Choroid plexus epithelial cell (primary cell): ENCODE measurements around the gene SCG3.

ENCODE experiments used
- DNase-seq: peaks from one replicate; pipeline ENCODE4 v3.0.0-alpha.2; 2010; ENCODE audit warnings: low read depth
- H3K4me3 ChIP-seq: 2 replicates; pipeline ENCODE4 v1.5.1; 2011; ENCODE audit warnings: low read depth, mild to moderate bottlenecking, control low read depth, low read length, moderate library complexity
- CTCF ChIP-seq: conservative IDR thresholded peaks from 2 replicates; pipeline ENCODE4 v1.5.1; 2011; ENCODE audit warnings: low read depth, mild to moderate bottlenecking, control low read depth, inconsistent platforms, low read length, moderate library complexity

SCG3 gene

GRCh38 chr15:51757450-51757849, 76.1 kb downstream of the SCG3 start:
- no peak overlapping the region for H3K4me3 ChIP-seq
- TF ChIP-seq CTCF = no peak
- DNase-seq = no peak

- H3K4me3 ChIP-seq = no peak overlapping the region
- DNase-seq = peak; percentile 66
- no peak for TF ChIP-seq CTCF
These were observed 77.3 kb downstream of the SCG3 start for GRCh38 chr15:51758645-51759044.

- H3K4me3 ChIP-seq = no peak overlapping the region
- TF ChIP-seq CTCF = peak; percentile 54
- DNase-seq = peak; percentile 97
These were observed 78.3 kb downstream of the SCG3 start for GRCh38 chr15:51759557-51760070.

- TF ChIP-seq CTCF = no peak
- no peak overlapping the region for H3K4me3 ChIP-seq
- DNase-seq = no peak
These were observed 79.5 kb downstream of the SCG3 start for GRCh38 chr15:51760805-51761204.

- DNase-seq = no peak
- TF ChIP-seq CTCF = no peak
- H3K4me3 ChIP-seq = no peak overlapping the region
These were observed 84.4 kb downstream of the SCG3 start for GRCh38 chr15:51765751-51766150.

- H3K4me3 ChIP-seq = no peak overlapping the region
- no peak for TF ChIP-seq CTCF
- DNase-seq = no peak
These were observed 85.0 kb downstream of the SCG3 start for GRCh38 chr15:51766341-51766740.

- DNase-seq = no peak
- no peak for TF ChIP-seq CTCF
- no peak overlapping the region for H3K4me3 ChIP-seq
These were observed 86.7 kb downstream of the SCG3 start for GRCh38 chr15:51768018-51768417.
